Neural cell (in vitro differentiated cells): ENCODE results near the gene TRPC4AP. TPM values are rescaled to one million over a fixed set of nuclear protein-coding genes. Genes with fewer than 3 reads are reported as not detected.

Experiments
- H2AFZ ChIP-seq: fragments of 200-600, 300-800 bp; sonication (generic), shearing (Covaris generic); 2 replicates; pipeline ENCODE4 v1.6.0; 2014; ENCODE audit warnings: low read depth, mild to moderate bottlenecking, antibody characterized with exemption, low read length, moderate library complexity
- H3F3A ChIP-seq: fragments of 200-600 bp; shearing (Covaris generic); 2 replicates; pipeline ENCODE4 v1.6.1; 2016; ENCODE audit warnings: mild to moderate bottlenecking, moderate library complexity, mixed read lengths, antibody characterized with exemption, low read length; ENCODE audit not compliant: insufficient read depth, poor library complexity, severe bottlenecking
- H3K27ac ChIP-seq: fragments of 200-600, 300-800 bp; sonication (generic), shearing (Covaris generic); 2 replicates; pipeline ENCODE4 v1.5.1; 2014; ENCODE audit warnings: mild to moderate bottlenecking, low read length, moderate library complexity
- H3K27me3 ChIP-seq: fragments of 300-800, 200-600 bp; sonication (generic), shearing (Covaris generic); 2 replicates; pipeline ENCODE4 v1.6.0; 2014; ENCODE audit warnings: mild to moderate bottlenecking, low read depth, low read length, moderate library complexity; ENCODE audit not compliant: insufficient read depth
- H3K36me3 ChIP-seq: fragments of 300-800, 200-600 bp; sonication (generic), shearing (Covaris generic); 2 replicates; pipeline ENCODE4 v1.5.1; 2014; ENCODE audit warnings: mild to moderate bottlenecking, antibody characterized with exemption, low read length, moderate library complexity; ENCODE audit not compliant: insufficient read depth
- H3K4me2 ChIP-seq: fragments of 300-800, 200-600 bp; sonication (generic), shearing (Covaris generic); 2 replicates; pipeline ENCODE4 v1.6.0; 2014; ENCODE audit warnings: mild to moderate bottlenecking, low read length
- H3K4me3 ChIP-seq: fragments of 300-800, 200-600 bp; sonication (generic), shearing (Covaris generic); 2 replicates; pipeline ENCODE4 v1.5.1; 2014; ENCODE audit warnings: mild to moderate bottlenecking, low read length, moderate library complexity
- H3K79me2 ChIP-seq: fragments of 200-600 bp; shearing (Covaris generic); replicated peaks from 2 replicates; pipeline ENCODE4 v1.6.0; 2014; ENCODE audit warnings: mild to moderate bottlenecking, low read length, moderate library complexity; ENCODE audit not compliant: insufficient read depth
- H3K9ac ChIP-seq: fragments of 300-800, 200-600 bp; sonication (generic), shearing (Covaris generic); 2 replicates; pipeline ENCODE4 v1.6.1; 2016; ENCODE audit warnings: mild to moderate bottlenecking, low read length, mixed read lengths
- H3K9me2 ChIP-seq: fragments of 200-600 bp; shearing (Covaris generic); 2 replicates; pipeline ENCODE4 v1.6.1; 2016; ENCODE audit warnings: mild to moderate bottlenecking, low read length, mixed read lengths; ENCODE audit not compliant: insufficient read depth
- H3K9me3 ChIP-seq: fragments of 200-600, 300-800 bp; sonication (generic), shearing (Covaris generic); 2 replicates; pipeline ENCODE4 v1.6.1; 2016; ENCODE audit warnings: mild to moderate bottlenecking, mixed run types, low read length, moderate library complexity, mixed read lengths
- H4K20me1 ChIP-seq: fragments of 200-600 bp; shearing (Covaris generic); 2 replicates; pipeline ENCODE4 v1.6.1; 2016; ENCODE audit warnings: mild to moderate bottlenecking, mixed run types; ENCODE audit not compliant: insufficient read depth
- CTCF ChIP-seq: fragments of 450-650 bp; IDR thresholded peaks from 2 replicates; pipeline ENCODE4 v1.5.1; 2014; ENCODE audit warnings: antibody characterized with exemption, mild to moderate bottlenecking, moderate library complexity; ENCODE audit not compliant: poor library complexity, severe bottlenecking
- EP300 ChIP-seq: fragments of 450-650 bp; conservative IDR thresholded peaks from 2 replicates; pipeline ENCODE4 v1.6.1; 2014; ENCODE audit warnings: antibody characterized with exemption, mild to moderate bottlenecking, moderate library complexity; ENCODE audit not compliant: poor library complexity, severe bottlenecking
- EZH2 ChIP-seq: fragments of 200-600, 300-800 bp; shearing (Covaris generic), sonication (generic); IDR thresholded peaks from 2 replicates; pipeline ENCODE4 v1.6.1; 2014; ENCODE audit warnings: antibody characterized with exemption, low read length, borderline replicate concordance, mild to moderate bottlenecking; ENCODE audit not compliant: insufficient read depth, poor library complexity, severe bottlenecking
- MXI1 ChIP-seq: fragments of 450-650 bp; conservative IDR thresholded peaks from 2 replicates; pipeline ENCODE4 v1.6.1; 2014; ENCODE audit warnings: antibody characterized with exemption, mild to moderate bottlenecking; ENCODE audit not compliant: poor library complexity, severe bottlenecking
- POLR2AphosphoS5 ChIP-seq: IDR thresholded peaks from 2 replicates; pipeline ENCODE4 v1.6.1; 2012
- RAD21 ChIP-seq: fragments of 450-650 bp; conservative IDR thresholded peaks from 2 replicates; pipeline ENCODE4 v1.6.1; 2014; ENCODE audit warnings: antibody characterized with exemption, mild to moderate bottlenecking, moderate library complexity
- REST ChIP-seq: IDR thresholded peaks from 2 replicates; pipeline ENCODE4 v1.6.1; 2012; ENCODE audit warnings: borderline replicate concordance
- SMC3 ChIP-seq: fragments of 450-650 bp; conservative IDR thresholded peaks from 2 replicates; pipeline ENCODE4 v1.6.1; 2014; ENCODE audit warnings: antibody characterized with exemption, mild to moderate bottlenecking, moderate library complexity; ENCODE audit not compliant: poor library complexity
- TAF1 ChIP-seq: IDR thresholded peaks from 2 replicates; pipeline ENCODE4 v1.6.1; 2012; ENCODE audit warnings: low read depth
- polyA plus RNA-seq: library from polyadenylated mRNA; depleted of rRNA; stranded (reverse); fragments of >200 nt; gene quantifications from 2 replicates; pipeline ENCODE4 v1.2.3, GENCODE V29; 2014

Gene TRPC4AP
- polyA plus RNA-seq, 1 donor from 2014 or later: 85.9 TPM

- no peaks in the 10 kb centered on the region for H3K27me3 ChIP-seq
- TF ChIP-seq SMC3: no peak
- TF ChIP-seq CTCF: no peak
- TF ChIP-seq POLR2AphosphoS5: no peak
- no peak for TF ChIP-seq EP300
- no peak for TF ChIP-seq MXI1
- TF ChIP-seq EZH2: no peak
- TF ChIP-seq TAF1: no peak
- no peak for TF ChIP-seq REST
- TF ChIP-seq RAD21: no peak
- no peak overlapping the region for H3K4me2 ChIP-seq
- no peaks in the 10 kb centered on the region for H4K20me1 ChIP-seq
- H3K9ac ChIP-seq: no peak overlapping the region
- peaks cover 15% of the 10 kb centered on the region for H3K36me3 ChIP-seq
- no peaks in the 10 kb centered on the region for H3F3A ChIP-seq
- no peaks in the 10 kb centered on the region for H3K79me2 ChIP-seq
- H2AFZ ChIP-seq: no peak overlapping the region
- H3K4me3 ChIP-seq: no peak overlapping the region
- no peaks in the 10 kb centered on the region for H3K9me2 ChIP-seq
- no peak overlapping the region for H3K27ac ChIP-seq
- no peaks in the 10 kb centered on the region for H3K9me3 ChIP-seq
Measured at GRCh38 chr20:35009665-35010328, 82.8 kb downstream of the TRPC4AP start.

GRCh38 chr20:35008411-35009342 lies 83.9 kb downstream of the TRPC4AP start:
- H3K4me3 ChIP-seq: no peak overlapping the region
- H3K27ac ChIP-seq: no peak overlapping the region
- H3K9ac ChIP-seq: no peak overlapping the region
- peaks cover 15% of the 10 kb centered on the region for H3K36me3 ChIP-seq
- no peaks in the 10 kb centered on the region for H3K79me2 ChIP-seq
- H3K9me3 ChIP-seq: no peaks in the 10 kb centered on the region
- no peaks in the 10 kb centered on the region for H3K9me2 ChIP-seq
- H2AFZ ChIP-seq: no peak overlapping the region
- TF ChIP-seq EZH2: no peak
- no peak for TF ChIP-seq REST
- no peak for TF ChIP-seq CTCF
- no peak for TF ChIP-seq POLR2AphosphoS5
- TF ChIP-seq RAD21: no peak
- TF ChIP-seq SMC3: no peak
- TF ChIP-seq MXI1: no peak
- no peak for TF ChIP-seq TAF1
- TF ChIP-seq EP300: no peak
- H3F3A ChIP-seq: no peaks in the 10 kb centered on the region
- H4K20me1 ChIP-seq: no peaks in the 10 kb centered on the region
- no peaks in the 10 kb centered on the region for H3K27me3 ChIP-seq
- H3K4me2 ChIP-seq: no peak overlapping the region
